H1 (cell line): Measurements from ENCODE around the gene COQ9. TPM values are rescaled to one million over a fixed set of nuclear protein-coding genes. Genes with fewer than 3 reads are reported as not detected.

Experiments
- CTCF ChIA-PET: fragments of 300-600 bp; sonication (Branson Sonifier 250); formaldehyde crosslinking; loops from one replicate; lab custom pipeline; 2021; ENCODE audit not compliant: partially characterized antibody; lab: Charles Lee
- POLR2A ChIA-PET: fragments of 300-600 bp; sonication (Branson Sonifier 250); formaldehyde crosslinking; loops from one replicate; lab custom pipeline; 2021; ENCODE audit warnings: inconsistent platforms; ENCODE audit not compliant: partially characterized antibody; lab: Charles Lee
- DNase-seq, 2 experiments: peaks; one replicate each; pipeline versions ENCODE4 v3.0.0 to v3.0.0-alpha.2; 2010 to 2022; ENCODE audit warnings: low spot score in 2 of 2, low read depth in 1 of 2, mixed read lengths in 1 of 2
- FAIRE-seq: peaks from 2 replicates; lab custom pipeline; 2011; peaks lifted over from hg19 to GRCh38; lab: Jason Lieb, UNC
- H2AFZ ChIP-seq: 2 replicates; pipeline ENCODE4 v1.8.1; 2012; ENCODE audit warnings: low read length, inconsistent platforms
- H2AK5ac ChIP-seq: 2 replicates; pipeline ENCODE4 v1.6.1; 2013; ENCODE audit warnings: low read depth, low read length
- H2BK120ac ChIP-seq: replicated peaks from 2 replicates; pipeline ENCODE3; 2013; ENCODE audit warnings: low read depth, low read length, inconsistent platforms
- H2BK12ac ChIP-seq: 2 replicates; pipeline ENCODE4 v1.6.1; 2013; ENCODE audit warnings: low read depth, low read length
- H2BK15ac ChIP-seq: 2 replicates; pipeline ENCODE4 v1.6.1; 2013; ENCODE audit warnings: low read length
- H2BK20ac ChIP-seq: 2 replicates; pipeline ENCODE4 v1.6.1; 2013; ENCODE audit warnings: low read length
- H2BK5ac ChIP-seq: 2 replicates; pipeline ENCODE4 v1.6.1; 2013; ENCODE audit warnings: low read depth, low read length
- H3K14ac ChIP-seq: 2 replicates; pipeline ENCODE4 v1.6.1; 2013; ENCODE audit warnings: inconsistent platforms; ENCODE audit not compliant: insufficient read length
- H3K18ac ChIP-seq: 2 replicates; pipeline ENCODE4 v1.6.1; 2013; ENCODE audit warnings: low read length; ENCODE audit errors: extremely low read depth
- H3K23ac ChIP-seq: 2 replicates; pipeline ENCODE4 v1.6.1; 2013; ENCODE audit warnings: inconsistent platforms; ENCODE audit not compliant: insufficient read length
- H3K23me2 ChIP-seq: 2 replicates; pipeline ENCODE4 v1.6.1; 2013; ENCODE audit warnings: low read depth, low read length
- H3K27ac ChIP-seq: 2 replicates; pipeline ENCODE4 v1.6.1; 2011; ENCODE audit warnings: low read depth, low read length, inconsistent platforms
- H3K27me3 ChIP-seq, 4 experiments: replicated peaks in 1 of 4; 1 replicate in 1 of 4; 2 replicates in 3 of 4; pipeline versions ENCODE4 v1.6.1 to v1.8.1; 2011 to 2013; ENCODE audit warnings: low read length in 3 of 4, mild to moderate bottlenecking in 3 of 4, inconsistent platforms in 2 of 4, mixed read lengths in 2 of 4, moderate library complexity in 1 of 4; ENCODE audit not compliant: control insufficient read depth in 3 of 4, insufficient read depth in 3 of 4; ENCODE audit errors: extremely low read depth in 1 of 4
- H3K36me3 ChIP-seq, 4 experiments: 2 replicates each; pipeline versions ENCODE4 v1.6.1 to v1.8.1; 2011 to 2013; ENCODE audit warnings: mild to moderate bottlenecking in 4 of 4, low read length in 3 of 4, moderate library complexity in 2 of 4, control low read depth in 1 of 4, inconsistent platforms in 1 of 4; ENCODE audit not compliant: insufficient read depth in 4 of 4, control insufficient read depth in 2 of 4
- H3K4ac ChIP-seq: replicated peaks from 2 replicates; pipeline ENCODE3; 2013; ENCODE audit warnings: low read length, low read depth, mixed read lengths, inconsistent platforms; ENCODE audit not compliant: insufficient read length
- H3K4me1 ChIP-seq, 4 experiments: replicated peaks in 1 of 4; 1 replicate in 1 of 4; 2 replicates in 3 of 4; pipeline versions ENCODE4 v1.6.1 to v1.8.1; 2011 to 2013; ENCODE audit warnings: low read length in 3 of 4, inconsistent platforms in 2 of 4, mixed read lengths in 1 of 4; ENCODE audit not compliant: insufficient read depth in 4 of 4, control insufficient read depth in 3 of 4
- H3K4me2 ChIP-seq, 2 experiments: 2 replicates each; pipeline versions ENCODE4 v1.6.1 to v1.8.1; 2011 to 2013; ENCODE audit warnings: low read depth in 2 of 2, low read length in 2 of 2, control low read depth in 1 of 2, inconsistent platforms in 1 of 2, mild to moderate bottlenecking in 1 of 2; ENCODE audit not compliant: insufficient read depth in 1 of 2
- H3K4me3 ChIP-seq, 4 experiments: fragments of 200-600, 300-600 bp in 1 of 4; sonication (generic), shearing (Covaris generic), sonication (Bioruptor Twin) in 1 of 4; 2 replicates each; pipeline versions ENCODE4 v1.5.1 to v1.8.1; 2011 to 2016; ENCODE audit warnings: low read length in 4 of 4, low read depth in 3 of 4, control low read depth in 2 of 4, inconsistent platforms in 2 of 4, mild to moderate bottlenecking in 2 of 4, mixed read lengths in 1 of 4, moderate library complexity in 1 of 4; ENCODE audit not compliant: insufficient read depth in 2 of 4; ENCODE audit errors: extremely low read depth in 1 of 4
- H3K56ac ChIP-seq: replicated peaks from 2 replicates; pipeline ENCODE3; 2013; ENCODE audit warnings: low read depth, mild to moderate bottlenecking, mixed read lengths, low read length, inconsistent platforms; ENCODE audit not compliant: insufficient read length
- H3K79me1 ChIP-seq: 2 replicates; pipeline ENCODE4 v1.6.1; 2013; ENCODE audit warnings: low read depth, low read length, control low read depth
- H3K79me2 ChIP-seq, 2 experiments: 2 replicates each; pipeline versions ENCODE4 v1.6.1 to v1.8.1; 2012 to 2013; ENCODE audit warnings: low read length in 2 of 2, mild to moderate bottlenecking in 2 of 2, inconsistent platforms in 1 of 2; ENCODE audit not compliant: insufficient read depth in 2 of 2, control insufficient read depth in 1 of 2
- H3K9ac ChIP-seq, 4 experiments: replicated peaks in 1 of 4; 1 replicate in 1 of 4; 2 replicates in 3 of 4; pipeline versions ENCODE4 v1.6.1 to v1.8.1; 2011 to 2013; ENCODE audit warnings: low read depth in 3 of 4, low read length in 3 of 4, control low read depth in 2 of 4, mild to moderate bottlenecking in 2 of 4, moderate library complexity in 2 of 4, inconsistent platforms in 1 of 4; ENCODE audit errors: extremely low read depth in 1 of 4
- H3K9me3 ChIP-seq, 2 experiments: 2 replicates each; pipeline versions ENCODE4 v1.6.1 to v1.8.1; 2012 to 2013; ENCODE audit warnings: mild to moderate bottlenecking in 2 of 2, moderate library complexity in 2 of 2, control low read depth in 1 of 2, inconsistent platforms in 1 of 2, low read depth in 1 of 2, low read length in 1 of 2, mixed read lengths in 1 of 2; ENCODE audit not compliant: insufficient read depth in 2 of 2
- H4K20me1 ChIP-seq, 2 experiments: replicated peaks in 1 of 2; 2 replicates each; pipeline versions ENCODE3 to v1.8.1; 2011 to 2013; ENCODE audit warnings: inconsistent platforms in 2 of 2, low read length in 2 of 2, mild to moderate bottlenecking in 1 of 2; ENCODE audit not compliant: insufficient read depth in 2 of 2, control insufficient read depth in 1 of 2
- H4K5ac ChIP-seq: 2 replicates; pipeline ENCODE4 v1.6.1; 2013; ENCODE audit warnings: low read length, low read depth, mixed read lengths, inconsistent platforms; ENCODE audit not compliant: insufficient read length
- H4K8ac ChIP-seq: 2 replicates; pipeline ENCODE4 v1.8.0; 2013; ENCODE audit warnings: mild to moderate bottlenecking, moderate library complexity, low read length, inconsistent platforms; ENCODE audit not compliant: insufficient read depth; ENCODE audit errors: extremely low read depth
- H4K91ac ChIP-seq: replicated peaks from 2 replicates; pipeline ENCODE3; 2013; ENCODE audit warnings: low read length, mixed read lengths, inconsistent platforms; ENCODE audit not compliant: insufficient read length
- SIX5 ChIP-seq: IDR thresholded peaks from 2 replicates; pipeline ENCODE4 v1.6.1; 2011; ENCODE audit warnings: mild to moderate bottlenecking, low read depth, low read length
- TAF1 ChIP-seq: IDR thresholded peaks from 2 replicates; pipeline ENCODE4 v1.6.1; 2011; ENCODE audit warnings: mild to moderate bottlenecking, low read depth, low read length
- WGBS, 2 experiments: shearing (Covaris generic) in 1 of 2; methylation state at CpG; one replicate each; pipeline versions ENCODE4 v1.1.6 to v1.1.7; 2013 to 2015; ENCODE audit warnings: low lambda C conversion rate in 2 of 2, mixed read lengths in 2 of 2, inconsistent platforms in 1 of 2, low coverage in 1 of 2, missing lambda C conversion rate in 1 of 2; ENCODE audit not compliant: insufficient replicate concordance in 2 of 2, insufficient coverage in 1 of 2, insufficient read length in 1 of 2; ENCODE audit errors: extremely low coverage in 1 of 2, missing lambda C conversion rate in 1 of 2; 5-methylcytosine and 5-hydroxymethylcytosine counted together
- polyA plus RNA-seq, 7 experiments: library from polyadenylated mRNA; depleted of rRNA in 3 of 7; stranded (reverse) in 5 of 7; unstranded in 2 of 7; fragments of >200 nt in 5 of 7; fragments of 200-250 nt in 2 of 7; gene quantifications; 1 replicate in 5 of 7; 2 replicates in 1 of 7; 4 replicates in 1 of 7; pipeline versions ENCODE4 v1.2.1 to v1.2.3, GENCODE V29; 2011 to 2013; ENCODE audit warnings: missing spikeins in 2 of 7, mixed read lengths in 2 of 7
- total RNA-seq: library from RNA; stranded (reverse); fragmentation: NEBNext Ultra II Directional; extraction: Animal tissue kit (Norgen Biotek cat#: 25700); gene quantifications from 2 replicates; pipeline ENCODE4 v1.2.1, GENCODE V29; 2021

The COQ9 gene
- total and polyA plus RNA-seq, 2 of the 8 experiments (the other 6 are each of a cell fraction or from before 2014, with no cell fraction given) = 33.3 to 60.3 TPM

- H3K9ac ChIP-seq = no peak overlapping the region
- TF ChIP-seq SIX5 = no peak
- no peak for TF ChIP-seq TAF1
- no peak overlapping the region for H4K8ac ChIP-seq
- no peak overlapping the region for H3K23ac ChIP-seq
- WGBS, 2 experiments = 89% methylated on average over 6 of the region's 8 CpGs; no CpG with 5 or more reads in 1 of the 2 experiments
- peaks cover 3% of the 10 kb centered on the region in 2 experiments for H4K20me1 ChIP-seq
- no peak overlapping the region for H3K4me2 ChIP-seq
- H3K27me3 ChIP-seq = no peaks in the 10 kb centered on the region; a peak in 1 of 7 replicates
- FAIRE-seq (no peak), DNase-seq (no peak)
- no peak overlapping the region for H2BK15ac ChIP-seq
- no peak overlapping the region for H4K5ac ChIP-seq
- no peaks in the 10 kb centered on the region for H3K9me3 ChIP-seq
- ChIA-PET CTCF (interaction anchor here (0.8 to 15.0 kb wide), 6 partner anchors 12 to 172 kb away, joined by 3 to 210 read pairs (median 9); partner anchors contain the start of gene POLR2C), POLR2A (interaction anchor here (0.9 to 10.3 kb wide), 7 partner anchors 11 to 55 kb away, joined by 3 to 67 read pairs (median 5); partner anchors contain the start of genes DOK4 and POLR2C)
- H4K91ac ChIP-seq = no peak overlapping the region
- H3K14ac ChIP-seq = no peak overlapping the region
- H2BK120ac ChIP-seq = no peak overlapping the region
- H3K56ac ChIP-seq = no peak overlapping the region
- H3K4me3 ChIP-seq = no peak overlapping the region
- H3K79me1 ChIP-seq = 0 out of 2 replicates have a peak, but pooled peaks cover 5% of the 10 kb centered on the region
- H2AK5ac ChIP-seq = no peak overlapping the region
- H2AFZ ChIP-seq = no peak overlapping the region
- no peak overlapping the region for H2BK5ac ChIP-seq
- H2BK12ac ChIP-seq = no peak overlapping the region
- H3K27ac ChIP-seq = no peak overlapping the region
- no peak overlapping the region; the same call in 1 of the 2 replicates for H2BK20ac ChIP-seq
- no peaks in the 10 kb centered on the region for H3K79me2 ChIP-seq
- H3K4ac ChIP-seq = no peak overlapping the region
- H3K18ac ChIP-seq = no peak overlapping the region
- peaks cover 10 to 58% (median 45%) of the 10 kb centered on the region in 4 experiments for H3K4me1 ChIP-seq
- H3K23me2 ChIP-seq = no peaks in the 10 kb centered on the region; the same call in 1 of the 2 replicates
- H3K36me3 ChIP-seq = peaks cover 16 to 38% (median 27%) of the 10 kb centered on the region in 4 experiments
Measured at GRCh38 chr16:57473906-57474305, 26.6 kb downstream of the COQ9 start.
